Activated CD4-positive, alpha-beta T cell treated with anti-CD3 and anti-CD28 coated beads, Interleukin-2, Interleukin-4, amounts not matched to agents 100 ng/mL and 50 ng/mL, durations not matched to agents 16 hours and 8 hours (primary cell): Measurements from ENCODE around the gene SLC25A44.
A peak's percentile ranks its signal among the peaks of the same experiment; 100 is the strongest.

Source experiments
- DNase-seq: peaks from one replicate; pipeline ENCODE4 v3.0.0-alpha.2; 2020; ENCODE audit warnings: low spot score

Gene SLC25A44

GRCh38 chr1:156193488-156194299 lies at the start of gene SLC25A44:
Gene SLC25A44 (plus strand): TSS chr1:156194104. CDS start chr1:156199848, 5,744 bp downstream.
- peak; percentile 99 for DNase-seq

- no peak for DNase-seq
Observed at GRCh38 chr1:156144742-156145141, 49.2 kb upstream of the SLC25A44 start.

GRCh38 chr1:156145650-156146019 lies 48.3 kb upstream of the SLC25A44 start:
- DNase-seq = no peak

- DNase-seq = peak; percentile 85
Observed at GRCh38 chr1:156146020-156146768, 47.7 kb upstream of the SLC25A44 start.

- no peak for DNase-seq
Observed at GRCh38 chr1:156146769-156147405, 47.0 kb upstream of the SLC25A44 start.

GRCh38 chr1:156148216-156148615 lies 45.7 kb upstream of the SLC25A44 start:
- no peak for DNase-seq

GRCh38 chr1:156149374-156150332 lies 44.3 kb upstream of the SLC25A44 start:
- no peak for DNase-seq

- no peak for DNase-seq
Observed at GRCh38 chr1:156150333-156151011, 43.4 kb upstream of the SLC25A44 start.

GRCh38 chr1:156151093-156151688 lies 42.7 kb upstream of the SLC25A44 start:
- DNase-seq = no peak

GRCh38 chr1:156152628-156153027 lies 41.3 kb upstream of the SLC25A44 start:
- DNase-seq = no peak

GRCh38 chr1:156153362-156153761 lies 40.5 kb upstream of the SLC25A44 start, which contains the start of gene SEMA4A:
Gene SEMA4A (plus strand): TSS chr1:156153585. CDS start chr1:156154579, 994 bp downstream.
- DNase-seq = no peak

GRCh38 chr1:156154317-156154749 lies 39.6 kb upstream of the SLC25A44 start:
- peak; percentile 68 for DNase-seq

GRCh38 chr1:156155756-156156510 lies 38.0 kb upstream of the SLC25A44 start:
- no peak for DNase-seq

GRCh38 chr1:156157506-156157905 lies 36.4 kb upstream of the SLC25A44 start:
- DNase-seq = no peak

GRCh38 chr1:156157966-156158365 lies 35.9 kb upstream of the SLC25A44 start:
- DNase-seq = no peak

GRCh38 chr1:156160000-156160742 lies 33.7 kb upstream of the SLC25A44 start:
- DNase-seq = no peak

GRCh38 chr1:156160743-156161171 lies 33.1 kb upstream of the SLC25A44 start:
- DNase-seq = peak; percentile 66

- DNase-seq = no peak
Observed at GRCh38 chr1:156162430-156163037, 31.4 kb upstream of the SLC25A44 start.
